KOPT-K1 (cell line): Measurements from ENCODE around the gene PITX2.

ENCODE experiments used
- H3K27ac ChIP-seq: fragments of 200-600 bp; sonication (generic); 2 replicates; pipeline ENCODE4 v1.5.1; 2016; ENCODE audit warnings: antibody characterized with exemption, mild to moderate bottlenecking, low read depth, low read length; ENCODE audit not compliant: poor library complexity, severe bottlenecking
- H3K36me3 ChIP-seq: fragments of 200-600 bp; sonication (generic); 2 replicates; pipeline ENCODE4 v1.5.1; 2017; ENCODE audit warnings: antibody characterized with exemption, mild to moderate bottlenecking, low read length, moderate library complexity; ENCODE audit not compliant: insufficient read depth
- H3K9me3 ChIP-seq: fragments of 200-600 bp; sonication (generic); 2 replicates; pipeline ENCODE4 v1.5.1; 2017; ENCODE audit warnings: antibody characterized with exemption, low read length, mild to moderate bottlenecking; ENCODE audit not compliant: insufficient read depth, poor library complexity, severe bottlenecking

PITX2 gene

DNA sequence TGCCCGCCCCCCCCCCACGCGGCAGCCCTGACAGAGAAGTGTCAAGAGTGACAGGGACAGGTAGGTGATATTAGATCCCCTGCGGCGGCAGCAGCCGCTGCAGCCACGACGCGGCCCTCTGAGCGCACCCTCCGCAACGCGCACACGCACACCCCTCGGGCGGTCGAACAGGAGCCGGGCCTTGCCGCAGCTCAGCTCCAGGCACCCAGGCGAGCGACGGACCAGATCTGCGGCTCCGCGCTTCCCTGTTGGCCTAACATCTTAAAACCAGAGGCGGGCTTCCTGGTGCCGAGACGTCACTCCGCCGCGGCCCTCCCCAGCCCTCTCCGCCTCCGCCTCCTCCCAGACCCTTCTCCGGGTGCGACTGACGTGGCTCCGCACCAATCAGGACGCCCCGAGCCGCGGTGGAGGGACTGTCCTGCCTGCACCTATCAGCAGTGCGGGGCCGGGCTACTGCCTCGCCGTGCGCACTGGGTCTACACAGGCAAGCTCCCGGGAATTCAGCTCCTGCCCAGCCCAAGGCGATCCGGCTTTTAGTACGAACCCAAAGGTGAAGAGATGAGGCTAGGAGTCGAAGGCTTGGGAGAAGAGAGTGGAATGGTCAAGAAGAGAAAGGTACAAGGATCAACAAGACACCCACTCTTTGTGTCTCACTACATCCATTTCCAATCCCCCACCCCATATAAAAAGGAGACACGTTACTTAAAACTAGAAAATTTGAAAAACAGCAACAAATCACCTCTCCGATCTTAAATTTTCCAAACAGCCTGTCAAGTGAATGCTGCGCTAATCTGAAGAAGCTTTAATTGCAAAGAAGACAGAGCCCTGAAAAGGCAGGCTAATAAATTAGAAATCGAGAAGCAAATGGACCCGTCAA lies at the start of gene PITX2:
Gene PITX2 (minus strand): TSS at position 237 of the 877 bp plus-strand sequence. CDS start 617 bp downstream, outside the sequence.
- H3K36me3 ChIP-seq = no peaks in the 10 kb centered on the region
- peaks cover 39% of the 10 kb centered on the region for H3K9me3 ChIP-seq
- no peak within 1 kb of the TSS for H3K27ac ChIP-seq

DNA sequence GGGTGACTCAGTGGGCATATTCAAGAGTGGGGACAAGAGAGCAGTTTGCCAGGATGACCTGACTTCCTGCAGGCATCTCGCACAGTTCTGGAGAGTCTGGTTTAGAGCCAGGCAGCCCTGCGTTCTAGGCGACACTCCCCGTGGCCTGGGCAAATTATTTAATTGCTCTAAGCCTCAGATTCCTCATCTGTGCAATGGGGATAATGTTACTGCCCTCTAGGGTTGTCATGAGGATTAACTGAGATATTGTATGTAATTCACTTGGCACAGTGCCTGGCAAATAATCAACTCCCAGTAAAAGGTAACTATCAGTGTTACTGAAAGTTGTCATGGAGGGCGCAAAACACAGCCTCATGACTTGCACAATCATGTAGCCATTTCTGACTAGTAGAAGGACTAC lies 48.8 kb upstream of the PITX2 start:
- no peaks in the 10 kb centered on the region for H3K36me3 ChIP-seq
- H3K9me3 ChIP-seq = no peaks in the 10 kb centered on the region
- no peak overlapping the region for H3K27ac ChIP-seq

DNA sequence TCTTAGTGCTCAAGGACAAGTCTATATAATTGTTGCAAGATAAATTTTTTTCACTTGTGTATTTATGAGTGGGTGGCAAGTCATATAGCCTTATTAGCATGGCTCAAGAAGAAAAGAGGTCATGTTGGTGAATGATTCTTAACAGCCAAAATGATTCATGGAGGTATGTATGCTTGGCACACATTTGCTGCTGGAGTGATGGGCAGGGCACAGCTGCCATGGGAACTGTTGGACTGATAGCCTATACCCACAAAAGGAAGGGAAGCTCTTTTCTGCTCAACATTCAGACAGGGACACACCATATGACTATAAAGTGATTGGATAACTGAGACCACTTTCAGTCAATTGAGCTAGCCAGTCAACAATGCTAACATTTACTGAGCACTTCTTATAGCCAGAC lies 46.8 kb upstream of the PITX2 start:
- Histone ChIP-seq H3K27ac (no peak overlapping the region), H3K9me3 (no peaks in the 10 kb centered on the region)

DNA sequence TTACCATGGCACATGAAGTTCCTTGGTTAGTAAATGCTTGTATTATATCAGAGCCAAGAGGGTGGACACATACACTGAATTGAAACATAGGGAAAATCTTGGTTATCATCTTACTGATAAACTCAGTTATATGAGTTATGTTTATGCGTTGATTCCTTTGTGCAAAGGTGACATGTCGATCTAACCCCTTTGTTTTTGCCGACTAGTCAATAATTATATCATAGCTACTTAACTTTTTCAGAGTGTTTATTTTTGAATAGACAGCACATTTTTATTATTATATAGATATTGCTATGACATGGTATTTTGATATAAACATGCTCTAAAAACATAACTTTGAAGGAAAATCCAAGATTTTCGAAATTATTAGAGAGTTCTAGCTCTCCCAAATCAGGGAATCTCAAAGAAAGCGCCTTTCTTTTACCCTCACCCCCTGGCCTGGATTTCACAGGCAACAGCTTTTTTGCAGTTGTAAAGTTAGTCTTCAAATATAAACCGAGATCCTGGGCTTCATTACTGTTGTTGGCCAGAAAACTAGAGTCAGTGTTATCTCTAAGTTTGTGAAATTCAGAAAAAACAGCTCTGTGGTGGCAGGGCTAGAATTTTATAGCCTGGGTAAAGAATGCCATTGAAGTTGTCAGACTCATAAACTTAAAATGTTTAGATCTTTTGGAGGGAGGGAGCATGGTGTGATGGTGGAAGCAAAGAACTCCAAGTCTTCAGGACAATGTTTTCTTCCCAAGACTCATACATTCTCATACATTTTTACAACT lies 45.8 kb upstream of the PITX2 start:
- H3K27ac ChIP-seq = no peak overlapping the region
- no peaks in the 10 kb centered on the region for H3K9me3 ChIP-seq
- no peaks in the 10 kb centered on the region for H3K36me3 ChIP-seq

More for the DNA sequence above, 46.8 kb upstream of the PITX2 start:
- H3K36me3 ChIP-seq = no peaks in the 10 kb centered on the region

DNA sequence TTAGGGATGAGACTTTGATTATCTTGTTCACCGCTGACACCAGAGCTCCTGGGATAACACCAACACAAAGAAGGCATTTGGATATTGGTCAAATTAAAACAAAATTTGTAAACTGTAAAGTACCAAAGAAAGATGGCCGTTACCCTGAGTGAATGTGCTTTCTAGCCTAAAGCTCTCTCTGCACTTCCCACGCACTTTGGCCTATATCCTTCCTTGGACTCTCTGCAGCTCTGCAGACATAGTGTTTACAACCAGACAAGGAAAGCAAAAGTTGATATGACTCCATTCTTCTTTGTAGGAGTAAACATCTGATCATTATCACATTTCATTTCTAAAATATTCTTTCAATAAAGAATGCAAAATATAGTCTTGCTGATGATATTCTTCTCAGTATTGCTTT lies 44.8 kb upstream of the PITX2 start:
- H3K9me3 ChIP-seq = no peaks in the 10 kb centered on the region
- no peaks in the 10 kb centered on the region for H3K36me3 ChIP-seq

DNA sequence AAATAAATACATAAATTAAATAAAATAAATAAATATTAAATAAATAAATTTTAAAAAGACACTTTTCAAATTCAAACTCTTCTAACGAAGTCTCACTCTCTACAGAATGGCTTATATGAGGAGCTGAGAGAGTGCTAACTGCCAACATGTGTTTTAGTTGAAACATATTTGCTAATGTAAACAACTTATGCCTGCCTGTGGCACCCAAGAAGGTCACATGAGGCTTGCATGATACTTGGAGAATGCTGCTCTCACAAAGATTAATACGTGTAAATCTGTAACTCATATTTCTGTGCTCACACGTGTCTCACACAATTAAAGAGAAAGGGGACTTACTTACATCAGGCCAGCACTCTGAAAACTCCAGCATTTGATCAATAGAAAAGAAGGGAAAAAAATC lies 43.2 kb upstream of the PITX2 start:
- no peaks in the 10 kb centered on the region for H3K36me3 ChIP-seq
- H3K27ac ChIP-seq = no peak overlapping the region
- H3K9me3 ChIP-seq = no peaks in the 10 kb centered on the region

More for the DNA sequence above, 44.8 kb upstream of the PITX2 start:
- no peak overlapping the region for H3K27ac ChIP-seq

DNA sequence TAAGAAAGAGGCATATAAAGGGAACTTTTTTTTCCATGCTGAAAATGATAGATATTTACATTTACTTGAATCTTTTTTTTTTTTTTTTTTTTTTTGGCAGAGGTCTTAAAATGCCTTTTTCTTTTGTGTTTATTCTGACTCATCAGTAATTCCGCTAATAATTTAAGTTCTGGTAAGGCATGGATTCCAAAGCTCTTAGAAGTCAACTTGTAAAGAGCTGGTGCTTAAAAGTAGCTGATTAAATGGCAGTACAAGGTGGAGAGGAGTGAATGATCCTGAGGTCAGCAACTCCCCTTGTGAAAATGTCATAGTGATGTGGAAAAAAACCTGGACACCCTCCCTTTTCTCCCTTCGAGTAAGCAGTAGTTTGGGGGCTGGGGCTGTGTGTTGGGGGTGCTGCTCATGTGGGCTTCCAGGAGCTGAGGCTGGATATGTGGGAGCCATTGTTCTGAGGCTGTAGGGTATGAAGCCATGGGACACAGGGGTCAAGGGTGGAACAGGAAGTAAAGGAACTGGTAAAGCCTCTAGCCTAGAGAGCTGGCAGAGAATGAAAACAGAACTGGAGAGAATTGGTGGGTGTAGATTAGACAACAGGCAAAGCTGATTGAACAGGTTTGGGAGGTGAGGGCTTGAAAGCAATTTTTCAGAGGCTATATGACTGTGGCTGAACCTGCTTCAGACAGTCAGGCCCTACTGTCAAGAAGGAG lies 41.0 kb upstream of the PITX2 start:
- no peaks in the 10 kb centered on the region for H3K36me3 ChIP-seq
- H3K27ac ChIP-seq = no peak overlapping the region
- no peaks in the 10 kb centered on the region for H3K9me3 ChIP-seq

DNA sequence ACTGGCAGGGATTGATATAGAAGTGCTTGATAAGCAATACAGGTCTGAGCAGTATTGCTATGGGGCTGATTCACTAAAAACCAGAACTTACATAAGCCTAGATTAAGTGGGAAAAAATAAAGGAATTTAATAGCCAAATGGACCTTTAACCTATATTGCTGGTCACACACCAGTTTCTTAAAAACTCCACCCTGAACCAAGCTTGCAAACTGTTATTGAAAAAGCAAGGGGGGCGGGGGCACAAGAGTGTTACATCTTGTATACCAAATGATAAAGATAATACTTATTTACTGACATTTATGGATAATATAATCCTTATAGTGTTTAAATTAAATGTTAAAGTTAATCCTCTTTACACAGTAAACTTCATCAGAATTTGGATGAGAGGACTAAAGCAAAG lies 40.3 kb upstream of the PITX2 start:
- Histone ChIP-seq H3K27ac (no peak overlapping the region), H3K9me3 (no peaks in the 10 kb centered on the region), H3K36me3 (no peaks in the 10 kb centered on the region)

DNA sequence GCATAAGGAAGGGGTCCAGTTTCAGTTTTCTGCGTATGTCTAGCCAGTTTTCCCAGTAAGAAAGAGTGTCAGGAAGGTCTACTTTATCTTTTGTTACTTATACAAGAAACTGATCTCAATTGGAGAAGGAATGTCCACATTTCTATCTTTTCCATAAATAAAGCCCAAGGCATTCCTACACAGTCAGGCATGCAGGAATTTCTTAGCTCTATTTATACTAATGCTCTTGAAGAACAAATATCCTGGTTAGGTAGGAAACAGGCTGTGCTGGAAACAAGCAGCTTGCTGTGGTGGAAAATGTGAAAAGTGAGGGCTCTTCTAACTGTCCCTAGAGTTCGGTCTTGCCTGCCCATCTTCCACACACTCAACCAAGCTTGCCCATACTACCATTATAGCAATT lies 37.9 kb upstream of the PITX2 start:
- Histone ChIP-seq H3K36me3 (no peaks in the 10 kb centered on the region), H3K27ac (no peak overlapping the region), H3K9me3 (no peaks in the 10 kb centered on the region)

DNA sequence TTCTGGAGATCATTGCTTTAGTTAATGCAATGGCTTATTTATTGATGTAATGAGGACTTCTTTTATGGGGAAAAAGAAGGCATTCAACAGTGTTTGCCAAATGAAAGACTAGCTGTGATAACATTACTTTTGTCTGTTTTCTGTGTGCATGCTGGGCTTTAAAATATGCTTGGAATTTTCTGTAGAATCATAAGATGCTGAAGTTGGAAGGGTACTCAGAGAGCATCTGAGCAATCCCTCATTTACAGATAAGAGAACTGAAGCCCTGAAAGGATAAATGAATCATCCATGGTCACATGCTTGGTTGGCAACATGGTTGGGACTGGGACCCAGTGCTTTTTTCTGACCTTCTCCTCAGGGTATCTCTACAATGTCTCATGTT lies 31.4 kb upstream of the PITX2 start:
- Histone ChIP-seq H3K27ac (no peak overlapping the region), H3K9me3 (no peaks in the 10 kb centered on the region), H3K36me3 (no peaks in the 10 kb centered on the region)

DNA sequence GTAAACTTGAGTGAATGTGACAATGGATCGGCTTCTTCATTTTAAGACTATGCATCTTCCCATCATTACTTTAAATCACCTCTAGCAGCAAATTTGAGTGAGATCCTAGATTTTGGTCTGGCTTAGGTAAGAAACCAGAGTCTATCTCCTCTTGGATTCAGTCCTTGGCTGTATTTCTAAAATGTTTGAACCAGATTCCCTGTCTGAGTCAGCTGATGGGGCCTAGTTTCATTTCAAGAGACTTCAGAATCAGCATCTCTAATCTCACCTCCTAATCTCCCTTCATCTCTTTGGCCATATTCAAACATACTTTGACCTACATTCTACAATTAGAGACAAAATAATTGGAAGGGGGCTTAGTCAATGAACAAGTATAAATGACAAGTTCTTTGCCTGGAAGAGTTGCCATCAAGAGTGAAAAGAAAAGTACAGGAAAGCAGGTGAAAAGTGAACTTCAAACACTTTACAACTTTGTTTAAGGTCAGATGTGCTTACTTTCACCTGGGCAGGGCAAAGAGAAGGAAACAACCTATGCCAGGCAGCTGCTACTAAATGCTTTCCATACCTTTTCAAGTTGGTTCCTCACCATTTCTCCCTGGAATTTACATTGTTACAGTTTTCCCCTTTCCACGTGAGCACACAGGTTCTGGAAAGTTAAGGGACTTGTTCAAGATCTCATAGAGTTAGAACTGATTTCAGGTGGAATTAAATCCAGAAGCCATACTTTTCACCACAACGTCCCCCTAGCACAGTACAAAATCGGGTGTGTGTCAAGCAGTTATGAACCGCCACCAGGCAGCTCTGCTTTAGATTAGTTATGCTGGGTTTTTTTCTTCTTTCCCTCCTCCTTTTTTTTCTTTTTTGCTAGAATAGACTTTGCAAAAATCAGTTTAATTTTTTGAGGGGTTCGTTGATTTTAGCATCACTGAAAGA lies 30.7 kb upstream of the PITX2 start:
- no peaks in the 10 kb centered on the region for H3K36me3 ChIP-seq
- no peak overlapping the region for H3K27ac ChIP-seq
- no peaks in the 10 kb centered on the region for H3K9me3 ChIP-seq

DNA sequence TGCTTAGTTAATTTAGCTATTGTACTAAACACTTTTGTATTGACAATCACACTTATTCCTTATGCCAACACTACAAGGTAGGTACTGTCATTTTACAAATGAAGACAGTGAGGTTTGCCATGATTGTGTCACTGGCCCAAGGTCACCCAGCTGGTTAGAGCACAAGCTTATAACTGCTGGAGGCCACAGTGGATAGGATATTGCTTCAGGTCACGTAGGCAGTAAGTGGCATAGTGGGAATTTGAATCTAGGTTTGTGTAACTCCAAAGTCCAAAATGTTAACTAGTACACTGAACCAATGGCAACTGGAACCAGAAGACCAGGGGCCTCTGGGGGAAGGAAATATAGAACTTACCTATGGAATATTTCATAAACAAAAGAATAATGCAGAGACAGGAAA lies 21.1 kb upstream of the PITX2 start:
- Histone ChIP-seq H3K27ac (no peak overlapping the region), H3K9me3 (peaks cover 4% of the 10 kb centered on the region), H3K36me3 (no peaks in the 10 kb centered on the region)

DNA sequence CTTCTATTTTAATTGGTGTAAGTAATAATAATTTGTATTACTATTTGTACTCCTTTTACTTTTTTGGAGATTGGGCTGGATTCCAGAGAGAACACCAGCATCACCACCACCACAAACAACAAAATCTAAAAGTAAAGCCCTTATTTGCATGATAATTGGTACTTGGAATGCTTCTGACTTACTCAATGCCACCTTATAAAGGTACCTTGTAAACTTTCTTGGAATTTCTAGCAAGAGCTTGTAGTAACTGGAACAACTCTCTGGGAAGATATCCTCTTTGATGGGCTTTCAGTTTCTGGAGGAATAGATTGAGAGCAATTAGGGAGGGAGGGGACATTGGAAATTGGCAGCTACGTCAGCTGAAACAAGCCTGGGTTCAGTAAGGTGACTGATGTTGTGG lies 20.2 kb upstream of the PITX2 start:
- Histone ChIP-seq H3K9me3 (peaks cover 13% of the 10 kb centered on the region), H3K27ac (no peak overlapping the region), H3K36me3 (no peaks in the 10 kb centered on the region)

DNA sequence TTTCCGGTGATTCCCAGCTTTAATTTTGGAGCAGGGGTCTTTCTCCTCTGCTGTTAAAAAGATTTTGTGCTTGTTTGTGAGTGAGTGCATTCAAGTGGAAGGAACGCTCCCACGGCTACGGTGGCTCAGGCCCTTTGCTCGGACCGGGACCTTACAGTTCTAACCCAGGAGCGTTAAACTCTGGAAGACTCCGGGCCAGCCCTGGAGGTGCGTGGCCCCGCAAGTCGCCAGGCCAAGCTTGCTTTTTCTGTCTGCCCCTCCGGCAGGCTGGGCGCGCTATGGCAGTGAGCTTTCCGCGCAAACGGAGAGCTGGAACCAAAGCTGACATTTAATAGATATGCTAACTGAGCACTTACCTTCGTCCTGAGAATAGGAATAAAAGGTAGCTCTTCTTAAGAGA lies 18.3 kb upstream of the PITX2 start:
- H3K9me3 ChIP-seq = peaks cover 30% of the 10 kb centered on the region
- no peak overlapping the region for H3K27ac ChIP-seq

More for the DNA sequence above, 18.3 kb upstream of the PITX2 start:
- no peaks in the 10 kb centered on the region for H3K36me3 ChIP-seq
